OCI-LY3 (cell line): ENCODE measurements around the gene KRT4.

Experiments used
- EZH2phosphoT487 ChIP-seq: fragments of 200-600 bp; shearing (Covaris generic); IDR thresholded peaks from 2 replicates; pipeline ENCODE4 v1.6.1; 2018; ENCODE audit warnings: antibody characterized with exemption, mixed run types, low read depth
- TF ChIP-seq, protein P1 (sequence below): fragments of 200-600, 300-600 bp; sonication (generic); IDR thresholded peaks from 2 replicates; pipeline ENCODE4 v1.5.1; 2014; ENCODE audit warnings: antibody characterized with exemption, low read length, low read depth

DNA sequence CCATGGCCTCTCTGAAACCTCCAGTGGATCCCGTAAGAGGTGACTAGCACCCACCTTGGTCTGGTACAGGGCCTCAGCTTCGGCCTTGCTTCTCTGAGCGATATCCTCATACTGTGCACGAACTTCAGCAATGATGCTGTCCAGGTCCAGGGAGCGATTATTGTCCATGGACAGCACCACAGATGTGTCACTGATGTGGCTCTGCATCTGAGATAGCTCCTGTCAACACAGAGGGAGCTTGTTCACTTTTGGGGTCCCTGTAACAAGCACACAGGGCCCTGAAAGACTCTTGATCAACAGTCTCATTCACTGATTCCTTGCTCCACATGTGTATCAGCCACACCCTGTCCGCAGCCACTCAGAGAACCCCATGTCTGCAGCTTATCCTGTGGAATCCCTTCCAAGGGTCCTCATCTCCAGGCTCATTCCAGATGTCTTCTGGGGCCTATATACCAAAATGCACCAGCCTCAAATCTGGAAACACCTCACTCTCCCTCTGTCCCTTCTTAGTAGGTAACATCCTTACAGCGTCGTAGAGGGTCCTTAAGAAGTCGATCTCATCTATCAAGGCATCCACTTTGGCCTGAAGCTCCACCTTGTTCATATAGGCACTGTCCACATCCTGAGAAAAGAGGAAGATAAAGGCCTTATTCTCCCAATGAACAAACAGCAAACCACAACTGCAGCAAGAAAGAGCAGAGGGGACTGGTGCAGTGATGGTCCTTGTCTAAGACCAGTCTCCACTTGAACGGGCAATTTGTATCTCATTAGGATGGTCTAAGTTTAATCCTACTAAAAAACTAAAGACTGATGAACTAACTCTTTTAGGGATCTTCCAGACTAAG is 21.5 kb downstream of the KRT4 start:
- TF ChIP-seq, protein P1, sequence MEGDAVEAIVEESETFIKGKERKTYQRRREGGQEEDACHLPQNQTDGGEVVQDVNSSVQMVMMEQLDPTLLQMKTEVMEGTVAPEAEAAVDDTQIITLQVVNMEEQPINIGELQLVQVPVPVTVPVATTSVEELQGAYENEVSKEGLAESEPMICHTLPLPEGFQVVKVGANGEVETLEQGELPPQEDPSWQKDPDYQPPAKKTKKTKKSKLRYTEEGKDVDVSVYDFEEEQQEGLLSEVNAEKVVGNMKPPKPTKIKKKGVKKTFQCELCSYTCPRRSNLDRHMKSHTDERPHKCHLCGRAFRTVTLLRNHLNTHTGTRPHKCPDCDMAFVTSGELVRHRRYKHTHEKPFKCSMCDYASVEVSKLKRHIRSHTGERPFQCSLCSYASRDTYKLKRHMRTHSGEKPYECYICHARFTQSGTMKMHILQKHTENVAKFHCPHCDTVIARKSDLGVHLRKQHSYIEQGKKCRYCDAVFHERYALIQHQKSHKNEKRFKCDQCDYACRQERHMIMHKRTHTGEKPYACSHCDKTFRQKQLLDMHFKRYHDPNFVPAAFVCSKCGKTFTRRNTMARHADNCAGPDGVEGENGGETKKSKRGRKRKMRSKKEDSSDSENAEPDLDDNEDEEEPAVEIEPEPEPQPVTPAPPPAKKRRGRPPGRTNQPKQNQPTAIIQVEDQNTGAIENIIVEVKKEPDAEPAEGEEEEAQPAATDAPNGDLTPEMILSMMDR, result no peak
- no peak for TF ChIP-seq EZH2phosphoT487
